GM23338 (cell line): ENCODE measurements around the gene KIAA1549.

ENCODE experiments used
- CREB1 ChIP-seq: fragments of 250-450 bp; sonication (Bioruptor Pico); IDR thresholded peaks from 2 replicates; pipeline ENCODE4 v1.5.0; 2020; ENCODE audit warnings: low read depth, mild to moderate bottlenecking, moderate library complexity
- EZH2 ChIP-seq: fragments of 200-600 bp; sonication (generic); IDR thresholded peaks from one replicate; pipeline ENCODE4 v1.8.0; 2017; ENCODE audit warnings: antibody characterized with exemption, mild to moderate bottlenecking, low read depth; ENCODE audit not compliant: unreplicated experiment
- EZH2phosphoT487 ChIP-seq: fragments of 200-600 bp; sonication (generic); IDR thresholded peaks from one replicate; pipeline ENCODE4 v1.8.1; 2018; ENCODE audit warnings: antibody characterized with exemption; ENCODE audit not compliant: unreplicated experiment
- JUNB ChIP-seq: IDR thresholded peaks from one replicate; pipeline ENCODE4 v1.6.1; 2016; ENCODE audit warnings: antibody characterized with exemption; ENCODE audit not compliant: unreplicated experiment
- POLR2AphosphoS5 ChIP-seq: IDR thresholded peaks from 2 replicates; pipeline ENCODE4 v1.6.1; 2016; ENCODE audit warnings: antibody characterized with exemption, low read depth
- ZNF331 ChIP-seq: fragments of 250-450 bp; sonication (Bioruptor Pico); IDR thresholded peaks from 2 replicates; pipeline ENCODE4 v1.5.0; 2020; ENCODE audit warnings: low read depth, mild to moderate bottlenecking, moderate library complexity
- TF ChIP-seq, protein P1 (sequence below), 2 experiments: fragments of 200-600 bp in 1 of 2; sonication (generic) in 1 of 2; conservative IDR thresholded peaks; 2 replicates each; pipeline versions ENCODE4 v1.5.1 to v1.6.1; 2016 to 2017; ENCODE audit warnings: antibody characterized with exemption in 2 of 2, low read depth in 2 of 2, mild to moderate bottlenecking in 2 of 2, moderate library complexity in 1 of 2
- TF ChIP-seq, protein P2 (sequence below): IDR thresholded peaks from one replicate; pipeline ENCODE4 v1.6.1; 2018; ENCODE audit warnings: antibody characterized with exemption; ENCODE audit not compliant: unreplicated experiment
- TF ChIP-seq, protein P3 (sequence below): fragments of 250-450 bp; sonication (Bioruptor Pico); IDR thresholded peaks from 2 replicates; pipeline ENCODE4 v1.5.0; 2020; ENCODE audit warnings: mild to moderate bottlenecking, moderate library complexity
- TF ChIP-seq, protein P4 (sequence below): IDR thresholded peaks from 2 replicates; pipeline ENCODE4 v1.6.1; 2016; ENCODE audit warnings: antibody characterized with exemption

DNA sequence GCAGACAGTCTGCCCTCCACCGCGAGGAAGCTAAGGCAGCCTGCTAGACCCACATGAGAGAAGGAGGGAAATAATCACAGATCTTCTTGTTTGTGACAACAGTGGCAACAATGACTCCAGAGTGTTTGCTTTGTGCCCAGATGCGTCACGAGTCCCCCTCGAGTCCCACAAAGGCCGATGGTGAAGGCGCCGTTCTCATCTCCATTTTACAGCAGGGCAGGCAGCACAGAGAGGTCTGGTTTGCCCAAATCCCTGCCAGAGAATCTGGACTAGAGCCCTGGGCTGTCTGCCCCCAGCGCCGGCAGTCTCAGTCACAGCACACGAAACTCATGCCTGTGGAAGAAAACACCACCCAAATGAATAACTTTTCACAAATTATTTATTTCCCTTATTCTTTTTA is 38.1 kb downstream of the KIAA1549 start:
- TF ChIP-seq, protein P1, sequence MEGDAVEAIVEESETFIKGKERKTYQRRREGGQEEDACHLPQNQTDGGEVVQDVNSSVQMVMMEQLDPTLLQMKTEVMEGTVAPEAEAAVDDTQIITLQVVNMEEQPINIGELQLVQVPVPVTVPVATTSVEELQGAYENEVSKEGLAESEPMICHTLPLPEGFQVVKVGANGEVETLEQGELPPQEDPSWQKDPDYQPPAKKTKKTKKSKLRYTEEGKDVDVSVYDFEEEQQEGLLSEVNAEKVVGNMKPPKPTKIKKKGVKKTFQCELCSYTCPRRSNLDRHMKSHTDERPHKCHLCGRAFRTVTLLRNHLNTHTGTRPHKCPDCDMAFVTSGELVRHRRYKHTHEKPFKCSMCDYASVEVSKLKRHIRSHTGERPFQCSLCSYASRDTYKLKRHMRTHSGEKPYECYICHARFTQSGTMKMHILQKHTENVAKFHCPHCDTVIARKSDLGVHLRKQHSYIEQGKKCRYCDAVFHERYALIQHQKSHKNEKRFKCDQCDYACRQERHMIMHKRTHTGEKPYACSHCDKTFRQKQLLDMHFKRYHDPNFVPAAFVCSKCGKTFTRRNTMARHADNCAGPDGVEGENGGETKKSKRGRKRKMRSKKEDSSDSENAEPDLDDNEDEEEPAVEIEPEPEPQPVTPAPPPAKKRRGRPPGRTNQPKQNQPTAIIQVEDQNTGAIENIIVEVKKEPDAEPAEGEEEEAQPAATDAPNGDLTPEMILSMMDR (conservative IDR thresholded peaks at IDR 0.05; ENCODE audit: low read depth in 2 of 2), result no peak
- TF ChIP-seq EZH2, result no peak
- no peak for TF ChIP-seq EZH2phosphoT487
- no peak for TF ChIP-seq JUNB
- no peak for TF ChIP-seq POLR2AphosphoS5
- TF ChIP-seq, protein P2, sequence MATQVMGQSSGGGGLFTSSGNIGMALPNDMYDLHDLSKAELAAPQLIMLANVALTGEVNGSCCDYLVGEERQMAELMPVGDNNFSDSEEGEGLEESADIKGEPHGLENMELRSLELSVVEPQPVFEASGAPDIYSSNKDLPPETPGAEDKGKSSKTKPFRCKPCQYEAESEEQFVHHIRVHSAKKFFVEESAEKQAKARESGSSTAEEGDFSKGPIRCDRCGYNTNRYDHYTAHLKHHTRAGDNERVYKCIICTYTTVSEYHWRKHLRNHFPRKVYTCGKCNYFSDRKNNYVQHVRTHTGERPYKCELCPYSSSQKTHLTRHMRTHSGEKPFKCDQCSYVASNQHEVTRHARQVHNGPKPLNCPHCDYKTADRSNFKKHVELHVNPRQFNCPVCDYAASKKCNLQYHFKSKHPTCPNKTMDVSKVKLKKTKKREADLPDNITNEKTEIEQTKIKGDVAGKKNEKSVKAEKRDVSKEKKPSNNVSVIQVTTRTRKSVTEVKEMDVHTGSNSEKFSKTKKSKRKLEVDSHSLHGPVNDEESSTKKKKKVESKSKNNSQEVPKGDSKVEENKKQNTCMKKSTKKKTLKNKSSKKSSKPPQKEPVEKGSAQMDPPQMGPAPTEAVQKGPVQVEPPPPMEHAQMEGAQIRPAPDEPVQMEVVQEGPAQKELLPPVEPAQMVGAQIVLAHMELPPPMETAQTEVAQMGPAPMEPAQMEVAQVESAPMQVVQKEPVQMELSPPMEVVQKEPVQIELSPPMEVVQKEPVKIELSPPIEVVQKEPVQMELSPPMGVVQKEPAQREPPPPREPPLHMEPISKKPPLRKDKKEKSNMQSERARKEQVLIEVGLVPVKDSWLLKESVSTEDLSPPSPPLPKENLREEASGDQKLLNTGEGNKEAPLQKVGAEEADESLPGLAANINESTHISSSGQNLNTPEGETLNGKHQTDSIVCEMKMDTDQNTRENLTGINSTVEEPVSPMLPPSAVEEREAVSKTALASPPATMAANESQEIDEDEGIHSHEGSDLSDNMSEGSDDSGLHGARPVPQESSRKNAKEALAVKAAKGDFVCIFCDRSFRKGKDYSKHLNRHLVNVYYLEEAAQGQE, result no peak
- TF ChIP-seq, protein P3, sequence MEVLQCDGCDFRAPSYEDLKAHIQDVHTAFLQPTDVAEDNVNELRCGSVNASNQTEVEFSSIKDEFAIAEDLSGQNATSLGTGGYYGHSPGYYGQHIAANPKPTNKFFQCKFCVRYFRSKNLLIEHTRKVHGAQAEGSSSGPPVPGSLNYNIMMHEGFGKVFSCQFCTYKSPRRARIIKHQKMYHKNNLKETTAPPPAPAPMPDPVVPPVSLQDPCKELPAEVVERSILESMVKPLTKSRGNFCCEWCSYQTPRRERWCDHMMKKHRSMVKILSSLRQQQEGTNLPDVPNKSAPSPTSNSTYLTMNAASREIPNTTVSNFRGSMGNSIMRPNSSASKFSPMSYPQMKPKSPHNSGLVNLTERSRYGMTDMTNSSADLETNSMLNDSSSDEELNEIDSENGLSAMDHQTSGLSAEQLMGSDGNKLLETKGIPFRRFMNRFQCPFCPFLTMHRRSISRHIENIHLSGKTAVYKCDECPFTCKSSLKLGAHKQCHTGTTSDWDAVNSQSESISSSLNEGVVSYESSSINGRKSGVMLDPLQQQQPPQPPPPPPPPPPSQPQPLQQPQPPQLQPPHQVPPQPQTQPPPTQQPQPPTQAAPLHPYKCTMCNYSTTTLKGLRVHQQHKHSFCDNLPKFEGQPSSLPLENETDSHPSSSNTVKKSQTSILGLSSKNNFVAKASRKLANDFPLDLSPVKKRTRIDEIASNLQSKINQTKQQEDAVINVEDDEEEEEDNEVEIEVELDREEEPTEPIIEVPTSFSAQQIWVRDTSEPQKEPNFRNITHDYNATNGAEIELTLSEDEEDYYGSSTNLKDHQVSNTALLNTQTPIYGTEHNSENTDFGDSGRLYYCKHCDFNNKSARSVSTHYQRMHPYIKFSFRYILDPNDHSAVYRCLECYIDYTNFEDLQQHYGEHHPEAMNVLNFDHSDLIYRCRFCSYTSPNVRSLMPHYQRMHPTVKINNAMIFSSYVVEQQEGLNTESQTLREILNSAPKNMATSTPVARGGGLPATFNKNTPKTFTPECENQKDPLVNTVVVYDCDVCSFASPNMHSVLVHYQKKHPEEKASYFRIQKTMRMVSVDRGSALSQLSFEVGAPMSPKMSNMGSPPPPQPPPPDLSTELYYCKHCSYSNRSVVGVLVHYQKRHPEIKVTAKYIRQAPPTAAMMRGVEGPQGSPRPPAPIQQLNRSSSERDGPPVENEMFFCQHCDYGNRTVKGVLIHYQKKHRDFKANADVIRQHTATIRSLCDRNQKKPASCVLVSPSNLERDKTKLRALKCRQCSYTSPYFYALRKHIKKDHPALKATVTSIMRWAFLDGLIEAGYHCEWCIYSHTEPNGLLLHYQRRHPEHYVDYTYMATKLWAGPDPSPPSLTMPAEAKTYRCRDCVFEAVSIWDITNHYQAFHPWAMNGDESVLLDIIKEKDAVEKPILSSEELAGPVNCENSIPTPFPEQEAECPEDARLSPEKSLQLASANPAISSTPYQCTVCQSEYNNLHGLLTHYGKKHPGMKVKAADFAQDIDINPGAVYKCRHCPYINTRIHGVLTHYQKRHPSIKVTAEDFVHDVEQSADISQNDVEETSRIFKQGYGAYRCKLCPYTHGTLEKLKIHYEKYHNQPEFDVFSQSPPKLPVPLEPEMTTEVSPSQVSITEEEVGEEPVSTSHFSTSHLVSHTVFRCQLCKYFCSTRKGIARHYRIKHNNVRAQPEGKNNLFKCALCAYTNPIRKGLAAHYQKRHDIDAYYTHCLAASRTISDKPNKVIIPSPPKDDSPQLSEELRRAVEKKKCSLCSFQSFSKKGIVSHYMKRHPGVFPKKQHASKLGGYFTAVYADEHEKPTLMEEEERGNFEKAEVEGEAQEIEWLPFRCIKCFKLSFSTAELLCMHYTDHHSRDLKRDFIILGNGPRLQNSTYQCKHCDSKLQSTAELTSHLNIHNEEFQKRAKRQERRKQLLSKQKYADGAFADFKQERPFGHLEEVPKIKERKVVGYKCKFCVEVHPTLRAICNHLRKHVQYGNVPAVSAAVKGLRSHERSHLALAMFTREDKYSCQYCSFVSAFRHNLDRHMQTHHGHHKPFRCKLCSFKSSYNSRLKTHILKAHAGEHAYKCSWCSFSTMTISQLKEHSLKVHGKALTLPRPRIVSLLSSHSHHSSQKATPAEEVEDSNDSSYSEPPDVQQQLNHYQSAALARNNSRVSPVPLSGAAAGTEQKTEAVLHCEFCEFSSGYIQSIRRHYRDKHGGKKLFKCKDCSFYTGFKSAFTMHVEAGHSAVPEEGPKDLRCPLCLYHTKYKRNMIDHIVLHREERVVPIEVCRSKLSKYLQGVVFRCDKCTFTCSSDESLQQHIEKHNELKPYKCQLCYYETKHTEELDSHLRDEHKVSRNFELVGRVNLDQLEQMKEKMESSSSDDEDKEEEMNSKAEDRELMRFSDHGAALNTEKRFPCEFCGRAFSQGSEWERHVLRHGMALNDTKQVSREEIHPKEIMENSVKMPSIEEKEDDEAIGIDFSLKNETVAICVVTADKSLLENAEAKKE, result no peak
- TF ChIP-seq, protein P4, sequence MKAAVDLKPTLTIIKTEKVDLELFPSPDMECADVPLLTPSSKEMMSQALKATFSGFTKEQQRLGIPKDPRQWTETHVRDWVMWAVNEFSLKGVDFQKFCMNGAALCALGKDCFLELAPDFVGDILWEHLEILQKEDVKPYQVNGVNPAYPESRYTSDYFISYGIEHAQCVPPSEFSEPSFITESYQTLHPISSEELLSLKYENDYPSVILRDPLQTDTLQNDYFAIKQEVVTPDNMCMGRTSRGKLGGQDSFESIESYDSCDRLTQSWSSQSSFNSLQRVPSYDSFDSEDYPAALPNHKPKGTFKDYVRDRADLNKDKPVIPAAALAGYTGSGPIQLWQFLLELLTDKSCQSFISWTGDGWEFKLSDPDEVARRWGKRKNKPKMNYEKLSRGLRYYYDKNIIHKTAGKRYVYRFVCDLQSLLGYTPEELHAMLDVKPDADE, result no peak
- no peak for TF ChIP-seq CREB1 (CRISPR knock-in tag)
- no peak for TF ChIP-seq ZNF331 (CRISPR knock-in tag)
